Measurements from ENCODE around the gene FBXO48.

The FBXO48 gene

DNA sequence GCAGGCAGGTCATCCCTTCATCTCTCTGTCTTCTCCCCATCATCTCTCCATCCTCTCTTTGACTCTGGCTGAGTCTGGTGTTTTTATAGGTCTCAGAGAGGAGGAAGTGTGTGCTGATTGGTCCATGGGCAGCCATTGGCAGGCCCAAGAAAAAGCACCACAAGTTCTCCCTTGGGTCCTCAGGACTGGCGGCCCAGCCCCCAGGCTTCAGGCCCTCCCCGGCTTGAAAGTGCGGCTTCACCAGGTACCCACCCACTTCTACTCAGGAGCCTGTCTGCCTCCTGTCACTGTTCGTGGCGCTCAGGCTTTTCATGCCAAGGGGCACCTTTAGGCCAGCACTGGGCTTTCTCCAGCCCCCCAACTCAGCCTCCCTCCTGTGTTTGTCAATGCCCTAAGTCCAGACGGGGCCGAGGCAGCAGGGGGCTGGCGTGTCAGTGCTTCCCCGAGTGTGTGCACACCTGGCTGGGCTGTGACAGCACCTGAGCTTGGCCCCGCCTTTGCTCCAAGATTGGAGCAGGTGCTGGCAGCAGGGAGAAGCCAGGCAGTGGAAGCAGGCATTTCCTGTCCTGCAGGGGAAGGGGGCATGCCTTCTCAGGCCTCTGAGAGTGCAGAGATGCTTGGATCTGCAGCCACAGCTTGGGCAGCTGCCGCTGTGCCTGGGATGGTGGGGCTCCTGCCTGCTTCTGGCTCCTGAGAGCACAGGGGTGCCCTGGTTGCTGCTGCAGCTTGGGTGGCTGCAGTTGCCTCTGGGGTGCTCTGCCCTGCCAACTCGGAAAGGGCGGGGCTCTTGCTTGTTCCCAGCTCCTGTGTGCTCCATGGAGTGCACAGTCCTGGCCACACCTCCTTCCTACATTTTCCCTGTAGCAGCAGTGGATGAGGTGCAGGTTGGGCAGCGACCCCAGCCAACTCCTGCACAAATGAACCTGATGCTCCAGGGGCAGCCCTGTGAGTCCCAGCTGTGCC lies 34.1 kb downstream of the FBXO48 start:
- no peak for DNase-seq

DNA sequence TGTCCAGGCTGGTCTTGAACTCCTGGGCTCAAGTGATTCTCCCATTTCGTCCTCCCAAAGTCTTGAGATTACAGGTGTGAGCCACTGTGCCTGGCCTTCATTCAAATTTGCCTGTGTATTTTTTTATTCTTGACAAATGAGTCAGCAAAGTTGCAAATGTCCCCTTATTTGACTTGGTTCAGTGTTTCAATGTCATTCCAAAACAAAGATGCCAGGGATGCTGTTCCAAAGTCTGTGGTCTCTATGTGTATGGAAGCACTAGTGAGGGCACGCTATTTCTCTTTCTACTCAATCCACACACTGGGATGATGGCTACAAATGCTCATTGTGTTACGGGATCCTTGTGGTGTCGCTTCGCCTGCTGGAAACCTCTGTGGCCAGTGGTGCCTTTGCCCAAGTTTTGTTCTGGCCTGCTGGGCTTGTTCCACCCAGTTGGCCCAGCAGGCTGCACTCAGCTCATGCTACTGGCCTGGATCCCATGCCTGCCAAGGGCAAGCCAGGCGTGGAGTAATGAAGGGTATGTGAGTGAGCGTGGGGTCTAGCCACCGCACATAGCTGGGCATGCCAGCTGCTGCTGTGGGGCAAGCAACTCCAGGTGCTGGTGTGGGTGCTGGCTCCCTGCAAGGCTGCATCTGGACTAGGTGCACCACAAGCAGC lies 35.6 kb downstream of the FBXO48 start:
- no peak for DNase-seq

DNA sequence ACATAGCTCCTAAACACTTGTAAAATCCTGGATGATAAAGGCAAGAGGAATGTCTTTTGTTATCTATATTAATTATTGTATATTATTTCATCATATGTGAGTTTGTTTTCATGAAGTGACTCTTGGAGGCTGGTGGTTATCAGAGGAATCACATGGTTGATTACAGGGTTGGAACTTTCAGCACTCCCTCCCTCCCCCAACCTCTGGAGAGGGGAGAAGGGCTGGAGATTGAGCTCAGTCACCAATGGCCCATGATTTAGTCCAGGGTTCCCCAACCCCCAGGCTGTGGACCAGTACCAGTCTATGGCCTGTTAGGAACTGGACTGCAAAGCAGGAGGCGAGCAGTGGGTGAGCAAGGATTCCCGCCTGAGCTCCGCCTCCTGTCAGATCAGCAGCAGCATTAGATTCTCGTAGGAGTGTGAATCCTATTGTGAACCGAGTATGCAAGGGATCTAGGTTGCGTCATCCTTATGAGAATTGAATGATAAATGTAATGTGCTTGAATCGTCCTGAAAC lies 37.7 kb downstream of the FBXO48 start:
- no peak for DNase-seq

DNA sequence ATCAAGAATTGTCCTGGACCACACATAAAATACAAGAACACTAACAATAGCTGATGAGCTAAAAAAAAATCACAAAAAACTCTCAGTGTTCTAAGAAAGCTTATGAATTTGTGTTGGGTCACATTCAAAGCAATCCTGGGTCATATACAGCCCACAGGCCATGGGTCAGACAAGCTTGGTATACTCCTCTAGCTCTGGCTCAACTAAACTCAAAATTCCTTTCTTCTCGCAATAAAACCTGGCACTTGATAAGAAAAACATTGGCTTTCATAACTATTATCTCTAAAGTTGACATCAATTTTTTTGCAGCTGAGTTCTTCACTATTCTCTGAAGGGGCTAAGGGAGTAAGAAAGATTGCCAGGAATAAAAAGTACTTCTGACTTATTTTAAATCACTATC lies 38.3 kb downstream of the FBXO48 start:
- no peak for DNase-seq

DNA sequence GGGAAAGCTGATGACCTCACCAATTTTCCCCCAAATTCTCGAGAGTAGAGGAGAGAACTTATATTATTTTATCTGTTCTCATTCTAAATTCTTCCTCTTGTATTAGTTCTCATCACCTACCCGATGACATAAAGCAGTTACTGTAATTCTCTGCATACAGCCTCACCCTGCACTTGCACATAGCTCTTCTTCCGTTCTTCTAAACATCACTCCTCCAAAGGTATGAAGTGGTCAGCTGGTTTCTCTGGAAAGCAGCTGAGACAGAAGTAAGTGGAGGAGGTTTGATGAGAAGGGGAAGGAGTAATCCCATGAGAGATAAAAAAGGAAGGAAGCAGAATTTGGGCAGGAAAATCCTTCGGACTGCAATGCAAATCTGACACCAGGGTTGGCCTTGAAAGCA lies 39.0 kb downstream of the FBXO48 start:
- DNase-seq = no peak

DNA sequence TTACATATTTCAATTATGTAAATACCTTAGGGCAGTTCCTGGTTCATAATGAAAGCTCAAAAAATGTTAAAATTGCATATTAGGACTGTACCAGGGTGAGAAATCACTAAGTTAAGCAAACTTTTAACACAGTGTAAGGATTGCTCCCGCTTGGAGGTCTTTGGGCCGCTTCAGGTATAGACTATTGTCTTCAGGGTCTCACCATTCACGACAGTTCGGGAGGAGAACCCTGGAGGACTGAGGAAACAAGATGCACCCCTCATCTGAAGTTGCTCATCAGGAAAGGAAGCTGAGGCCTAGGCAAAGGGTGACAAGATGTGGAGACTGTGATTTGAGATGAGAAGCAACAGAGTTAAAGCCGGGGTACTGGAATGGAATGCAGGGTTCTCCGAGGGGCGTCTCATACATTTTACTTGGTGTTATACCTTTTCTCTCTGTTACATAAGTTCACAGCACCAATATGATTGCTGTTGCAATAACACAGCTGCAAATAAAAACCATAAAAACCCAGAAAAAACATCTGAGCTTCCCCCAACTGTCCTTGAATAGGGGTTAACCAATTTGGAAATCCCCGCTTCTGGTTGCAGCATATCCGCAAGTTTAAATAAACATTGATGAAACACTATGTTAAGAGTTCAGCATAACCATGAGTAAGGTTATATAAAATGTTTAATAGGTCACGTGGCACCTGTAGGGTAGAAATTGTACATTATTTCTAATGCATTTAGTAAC lies 40.1 kb downstream of the FBXO48 start:
- DNase-seq = no peak

DNA sequence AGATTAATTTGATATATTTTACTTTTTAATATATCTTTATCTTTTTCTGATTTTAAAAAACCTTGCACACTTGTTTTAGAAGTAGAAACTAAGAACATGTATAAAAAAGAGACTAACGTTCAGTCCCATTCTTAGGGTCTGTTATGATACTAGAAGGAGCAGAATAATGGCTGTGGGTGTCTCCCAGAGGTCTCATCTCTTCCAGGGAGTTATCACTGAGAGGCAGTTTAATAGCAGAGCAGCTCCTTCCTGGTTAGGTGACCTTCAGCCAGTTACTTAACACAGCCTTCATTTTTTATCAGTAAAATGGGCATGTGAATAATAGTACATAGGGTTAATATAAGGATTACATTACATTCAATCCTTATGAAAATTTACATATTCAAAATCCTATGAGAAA lies 40.6 kb downstream of the FBXO48 start:
- no peak for DNase-seq

DNA sequence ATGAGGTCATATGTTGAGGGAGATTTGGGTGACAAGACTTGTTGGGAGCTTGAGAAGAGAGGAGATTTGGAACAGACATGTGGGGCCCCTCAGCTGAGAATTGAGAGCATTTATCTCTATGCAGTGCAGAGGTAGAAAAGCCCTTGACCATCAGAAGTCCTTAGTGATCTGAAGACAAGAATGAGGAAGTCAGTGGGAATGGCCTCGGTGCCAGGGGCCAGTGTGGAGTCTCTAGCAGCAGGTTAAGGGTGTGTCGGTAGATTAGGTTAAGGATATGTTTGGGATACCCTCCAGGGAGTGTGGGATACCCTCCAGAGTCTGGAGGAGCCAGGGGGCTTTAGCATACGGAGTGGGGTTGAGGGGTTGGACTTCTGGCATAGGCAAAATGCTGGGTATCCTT lies 41.6 kb downstream of the FBXO48 start:
- no peak for DNase-seq

DNA sequence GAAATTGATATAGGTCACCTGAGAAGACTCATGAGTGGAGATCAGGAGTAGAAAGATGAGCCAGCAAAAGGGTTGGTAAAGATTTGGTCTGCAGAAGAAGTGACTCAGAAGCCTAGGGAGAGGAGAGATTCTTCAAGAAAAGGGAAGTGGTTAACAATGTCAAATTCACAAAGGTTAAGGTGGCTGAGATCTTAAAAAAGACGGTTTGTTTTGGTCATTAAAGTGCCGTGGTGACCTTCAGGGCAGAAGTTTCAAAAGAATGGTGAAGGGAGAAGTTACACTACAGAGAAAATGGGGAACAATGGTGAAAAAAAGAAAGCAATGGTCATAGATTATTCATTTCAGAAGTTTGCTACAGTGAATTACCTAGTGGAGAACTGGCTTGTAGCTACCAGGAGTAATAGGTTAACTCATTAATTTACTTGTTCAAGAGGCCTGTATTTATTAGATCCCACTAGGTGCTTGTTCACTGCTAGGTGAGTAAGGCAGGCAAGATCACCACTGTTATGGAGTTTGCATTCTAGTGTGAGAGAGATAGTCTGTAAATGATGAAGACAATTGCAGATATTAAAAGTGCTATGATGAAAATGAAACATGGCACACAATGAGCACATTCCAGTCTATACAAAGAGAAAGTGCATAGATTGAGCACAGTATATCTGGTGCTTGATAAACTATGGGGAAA lies 43.0 kb downstream of the FBXO48 start:
- DNase-seq = no peak

DNA sequence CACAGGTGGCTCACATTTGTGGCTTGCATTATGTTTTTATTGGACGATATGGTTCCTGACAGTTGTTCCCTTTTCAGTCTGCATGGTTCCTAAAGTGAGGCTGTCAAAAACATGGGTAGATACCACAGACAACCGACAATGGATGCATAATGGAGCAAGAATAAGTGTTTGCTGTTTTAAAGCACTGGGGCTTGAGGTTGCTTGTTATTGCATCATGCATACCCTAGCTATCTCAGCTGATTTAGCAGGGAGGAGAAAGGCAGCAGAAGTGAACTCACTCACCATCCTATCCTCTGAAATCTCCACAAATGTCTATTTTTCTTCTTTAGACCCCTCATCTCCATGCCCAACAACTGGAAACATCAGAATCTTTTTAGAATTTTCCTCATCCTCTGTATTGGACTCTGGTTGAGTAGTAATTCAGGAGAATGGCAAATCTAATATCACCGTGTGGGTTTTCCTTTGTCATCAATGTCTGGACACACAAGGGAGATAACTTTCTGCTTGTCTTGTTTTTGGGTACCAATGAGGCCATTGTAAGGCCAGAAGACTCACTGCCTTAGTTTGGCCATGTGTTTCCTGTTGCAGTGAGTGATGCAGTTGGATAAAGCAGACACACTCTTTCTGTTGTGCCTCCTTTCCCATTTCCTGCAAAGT lies 46.7 kb downstream of the FBXO48 start:
- DNase-seq = no peak

DNA sequence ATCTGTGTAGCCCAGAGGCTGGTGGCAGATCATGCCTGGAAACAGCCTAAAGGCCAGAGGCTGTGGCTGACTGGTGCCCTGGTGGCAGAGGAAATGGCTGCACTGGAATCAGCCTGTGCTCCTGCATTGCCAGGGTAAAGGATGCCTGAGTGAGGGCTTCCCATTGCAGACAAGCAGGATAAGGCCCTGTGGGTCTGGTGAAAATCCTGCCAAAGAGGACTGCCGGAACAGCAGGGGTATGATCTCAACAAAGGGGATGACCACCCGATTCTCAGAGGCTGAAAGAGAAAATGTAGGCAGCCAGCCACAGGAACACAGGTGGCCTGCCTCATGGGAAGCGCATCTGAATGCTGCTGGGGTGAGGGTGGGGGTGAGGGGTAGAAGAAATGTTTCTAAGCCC lies 48.2 kb downstream of the FBXO48 start:
- no peak for DNase-seq

DNA sequence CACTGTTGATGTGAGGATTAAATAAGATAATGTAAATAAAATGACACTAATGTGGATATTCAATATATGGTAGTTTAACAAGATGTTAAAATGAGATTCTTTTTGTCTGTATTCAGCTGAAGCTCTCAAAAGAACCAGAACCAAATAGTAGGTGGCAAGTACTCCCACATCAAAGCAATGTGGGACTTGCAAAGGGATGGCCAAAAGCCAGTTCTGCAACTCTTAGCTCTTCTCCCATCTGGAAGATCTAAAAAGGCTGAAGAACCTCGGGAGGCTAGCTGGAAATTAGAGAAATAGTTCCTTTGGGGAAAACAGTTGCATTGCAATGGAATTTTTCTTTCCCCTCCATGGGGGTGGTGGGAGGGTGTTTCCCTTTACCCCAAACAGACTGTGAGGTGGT lies 48.7 kb downstream of the FBXO48 start:
- no peak for DNase-seq

DNA sequence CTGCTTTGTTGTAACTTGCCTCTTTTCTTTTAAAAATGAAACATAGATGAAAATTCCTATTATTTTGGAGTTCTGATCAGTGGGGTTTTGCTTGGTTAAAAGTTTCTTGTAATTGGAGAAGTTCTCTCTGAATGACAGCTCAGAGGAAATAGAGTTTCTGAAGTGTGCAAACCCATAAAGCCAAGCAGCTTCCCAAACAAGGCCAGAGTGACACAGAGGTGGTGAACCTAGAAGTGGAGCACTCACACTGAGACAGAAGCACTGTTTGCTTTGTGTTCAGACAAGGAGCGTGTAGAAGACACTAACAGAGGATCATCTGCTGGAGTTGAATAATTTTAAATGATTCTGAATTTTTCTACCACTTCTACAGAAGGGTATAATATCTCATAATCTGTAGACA lies 49.2 kb downstream of the FBXO48 start:
- no peak for DNase-seq

DNA sequence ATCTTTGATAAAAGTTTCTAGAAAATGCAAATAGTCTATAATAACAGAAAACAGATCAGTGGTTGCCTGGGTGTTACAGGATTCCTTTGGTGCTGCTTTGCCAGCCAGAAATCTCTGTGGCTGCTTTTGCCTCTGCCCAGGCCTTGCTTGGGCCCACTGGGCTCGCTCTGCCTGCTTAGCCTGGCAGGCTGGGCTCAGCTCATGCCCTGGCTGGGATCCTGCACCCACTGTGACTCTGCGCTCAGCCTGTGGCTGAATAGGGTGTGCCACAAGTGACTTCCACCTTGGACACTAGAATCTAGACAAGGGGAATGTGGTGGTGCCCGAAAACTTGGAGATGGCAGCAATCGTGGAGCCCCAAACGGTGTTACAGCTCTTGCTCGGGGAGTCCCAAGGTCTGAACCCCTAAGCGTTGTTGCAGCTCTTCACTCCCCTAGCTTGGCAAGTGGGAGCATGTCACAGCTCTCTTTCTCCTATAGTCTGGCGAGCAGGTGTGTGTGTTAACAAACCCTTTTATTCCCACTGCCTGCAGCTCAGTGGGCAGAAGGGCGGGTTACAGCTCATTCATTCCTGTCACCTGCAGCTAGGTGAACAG lies 50.9 kb downstream of the FBXO48 start:
- no peak for DNase-seq

DNA sequence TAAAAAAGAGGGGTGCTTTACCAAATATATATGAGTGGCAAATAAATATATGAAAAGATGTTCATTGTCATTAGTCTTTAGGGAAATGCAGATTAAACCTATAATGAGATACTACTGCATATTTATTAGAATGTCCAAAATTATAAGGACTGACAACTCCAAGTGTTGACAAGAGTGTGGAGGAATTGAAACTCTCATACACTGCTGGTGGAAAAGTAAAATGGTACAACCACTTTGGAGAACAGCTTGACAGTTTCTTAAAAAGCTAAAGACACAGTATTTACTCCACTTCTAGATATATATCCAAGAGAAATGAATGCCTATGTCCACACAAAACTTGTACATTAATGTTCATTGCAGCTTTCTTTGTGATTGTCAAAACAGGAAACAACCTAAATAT lies 51.6 kb downstream of the FBXO48 start:
- DNase-seq = no peak

DNA sequence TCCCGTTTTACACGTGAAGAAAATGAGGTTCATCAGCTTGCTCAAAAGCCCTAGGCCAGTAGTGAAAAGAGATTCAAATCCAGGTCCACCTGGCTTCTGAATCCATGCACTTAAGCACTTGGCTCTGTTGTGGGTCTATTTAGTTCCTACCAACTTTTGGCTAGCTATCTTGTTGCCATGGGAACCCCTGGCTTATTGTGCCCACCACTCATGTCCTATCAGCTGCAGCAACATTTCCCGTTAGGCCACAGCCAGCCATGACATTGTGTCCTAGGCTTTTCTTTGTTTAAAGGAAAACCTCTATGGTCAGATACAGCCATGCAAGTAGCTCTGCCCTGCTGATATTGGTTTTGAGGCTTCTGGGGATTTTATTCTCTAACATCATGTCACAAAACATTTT lies 52.2 kb downstream of the FBXO48 start:
- no peak for DNase-seq

DNA sequence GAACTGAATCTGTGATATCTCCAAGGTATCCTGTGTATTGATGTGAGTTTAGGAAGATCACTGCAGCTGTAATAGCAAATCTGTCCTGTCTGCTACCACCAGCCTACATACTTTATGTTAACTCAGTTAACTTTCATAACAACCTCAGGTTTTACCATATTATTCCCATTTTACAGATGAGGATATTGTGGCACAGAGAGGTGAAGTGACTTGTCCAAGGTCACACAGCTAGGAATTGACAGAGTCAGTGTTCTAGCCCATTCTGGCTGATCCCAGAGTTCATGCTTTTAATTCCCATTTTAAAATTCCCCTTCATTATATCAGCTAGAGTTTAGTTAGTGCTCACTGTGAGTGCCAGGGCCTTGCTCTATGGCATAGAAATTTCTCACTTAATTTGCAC lies 52.6 kb downstream of the FBXO48 start:
- no peak for DNase-seq

DNA sequence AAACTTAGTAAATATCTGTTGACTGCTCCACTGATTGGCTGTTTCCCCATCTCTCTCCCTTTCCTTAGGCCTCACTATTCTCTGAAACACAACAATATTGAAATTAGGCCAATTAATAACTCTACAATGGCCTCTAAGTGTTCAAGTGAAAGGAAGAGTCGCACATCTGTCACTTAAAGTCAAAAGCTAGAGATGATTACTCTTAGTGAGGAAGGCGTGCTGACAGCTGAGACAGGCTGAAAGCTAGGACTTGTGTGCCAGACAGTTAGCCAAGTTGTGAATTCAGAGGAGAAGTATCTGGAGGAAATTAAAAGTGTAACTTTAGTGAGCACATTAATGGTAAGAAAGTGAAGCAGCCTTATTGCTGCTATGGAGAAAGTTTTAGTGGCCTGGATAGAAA lies 53.6 kb downstream of the FBXO48 start:
- no peak for DNase-seq

DNA sequence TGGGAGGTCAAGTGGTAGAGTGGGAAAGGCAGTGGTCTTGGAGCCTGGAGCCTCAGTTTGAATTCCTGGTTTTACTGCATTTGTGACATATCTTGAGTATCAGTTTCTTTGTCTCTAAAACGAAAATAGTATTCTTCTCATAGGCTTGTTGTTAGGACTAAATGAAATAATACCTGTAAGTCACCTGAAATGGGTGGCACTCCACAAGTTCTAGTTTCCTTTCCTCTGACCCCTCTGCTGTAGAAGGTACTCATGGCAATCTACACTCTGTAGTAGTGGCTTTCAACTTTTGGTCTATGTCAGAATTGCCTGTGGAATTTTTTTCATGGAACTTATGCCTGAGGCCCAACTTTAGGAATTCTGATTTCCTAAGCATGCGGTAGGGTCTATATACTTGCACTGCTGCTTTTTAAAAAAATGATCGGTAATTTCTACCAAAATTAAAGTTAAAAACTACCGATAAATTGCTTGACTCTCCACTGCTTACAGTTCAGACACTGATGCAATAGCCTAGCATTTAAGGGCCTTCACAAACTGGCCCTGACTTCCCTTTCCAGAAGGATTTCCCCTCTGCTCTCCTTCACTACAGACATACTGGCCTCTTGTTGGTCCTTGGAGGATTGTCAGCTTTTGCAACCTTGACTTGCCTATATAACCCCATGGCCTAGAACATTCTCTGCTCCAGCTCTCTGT lies 54.8 kb downstream of the FBXO48 start:
- no peak for DNase-seq

DNA sequence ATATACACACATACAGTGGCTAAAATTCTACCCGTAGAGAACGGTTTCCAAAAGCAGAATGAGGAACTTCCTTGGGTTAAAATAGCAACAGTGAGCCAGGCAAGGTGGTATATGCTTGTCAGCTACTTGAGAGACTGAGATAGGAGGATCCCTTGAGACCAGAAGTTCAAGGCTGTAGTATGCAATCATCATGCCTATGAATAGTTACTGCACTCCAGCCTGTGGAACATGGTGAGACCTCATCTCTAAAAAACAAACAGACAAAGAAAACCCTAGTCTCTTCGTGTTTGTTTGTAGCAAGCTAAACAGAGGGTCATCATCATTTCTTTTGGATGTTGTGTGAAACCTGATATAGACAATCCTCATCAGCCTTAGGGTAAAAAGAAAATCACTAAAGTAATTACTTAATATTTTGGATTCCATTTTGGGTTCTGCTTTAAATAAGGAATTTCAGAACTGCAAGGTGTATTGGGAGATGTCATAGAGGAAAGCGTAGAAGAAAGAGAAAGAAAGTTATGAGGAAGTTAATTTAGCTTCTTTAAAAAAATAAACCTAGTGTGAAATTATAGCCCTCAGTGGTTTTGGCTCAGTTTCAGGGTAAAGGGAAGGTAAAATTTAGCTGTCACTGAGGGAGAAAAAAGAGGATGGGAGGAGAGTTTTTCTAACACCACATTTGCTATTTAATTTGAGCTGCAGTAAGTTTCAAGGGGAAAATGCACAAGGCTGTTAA lies 55.5 kb downstream of the FBXO48 start:
- DNase-seq = no peak
